MCF 10A (cell line): ENCODE results near the gene LRMDA. TPM values are rescaled to one million over a fixed set of nuclear protein-coding genes. Genes with fewer than 3 reads are reported as not detected.

ENCODE experiments used
- BruUV-seq: library from RNA; stranded (reverse); fragments of 400-500 nt; replicated peaks from 2 replicates; lab custom pipeline; 2021; lab: Mats Ljungman, UMichigan
- CTCF ChIA-PET: fragments of 300-600 bp; sonication (Branson Sonifier 250); formaldehyde crosslinking; extraction: SDS; loops from one replicate; lab custom pipeline; 2021; ENCODE audit warnings: antibody characterized with exemption, inconsistent platforms; lab: Yijun Ruan, JAX
- POLR2A ChIA-PET: fragments of 300-600, 350-650 bp; sonication (Branson Sonifier 250); formaldehyde crosslinking; extraction: SDS; loops from one replicate; lab custom pipeline; 2020; ENCODE audit warnings: antibody characterized with exemption, inconsistent platforms; lab: Yijun Ruan, JAX
- DNase-seq: peaks from one replicate; pipeline ENCODE4 v3.0.0-alpha.2; 2018; ENCODE audit not compliant: unreplicated experiment
- H3K27ac Mint-ChIP-seq: one replicate; pipeline ENCODE4 v1.8.0; 2022; ENCODE audit warnings: mild to moderate bottlenecking, low read depth, mixed read lengths; ENCODE audit not compliant: unreplicated experiment
- H3K27me3 Mint-ChIP-seq: one replicate; pipeline ENCODE4 v1.8.0; 2022; ENCODE audit warnings: mixed read lengths; ENCODE audit not compliant: insufficient read depth, unreplicated experiment
- H3K36me3 Mint-ChIP-seq: one replicate; pipeline ENCODE4 v1.8.0; 2022; ENCODE audit warnings: mild to moderate bottlenecking, moderate library complexity, mixed read lengths; ENCODE audit not compliant: insufficient read depth, unreplicated experiment
- H3K4me1 Mint-ChIP-seq: one replicate; pipeline ENCODE4 v1.8.0; 2022; ENCODE audit warnings: mixed read lengths; ENCODE audit not compliant: insufficient read depth, unreplicated experiment
- H3K4me3 Mint-ChIP-seq: one replicate; pipeline ENCODE4 v1.8.0; 2022; ENCODE audit warnings: mild to moderate bottlenecking, moderate library complexity, mixed read lengths; ENCODE audit not compliant: unreplicated experiment
- H3K9me3 Mint-ChIP-seq: one replicate; pipeline ENCODE4 v1.8.0; 2022; ENCODE audit warnings: mixed read lengths; ENCODE audit not compliant: unreplicated experiment
- intact Hi-C: fragments of 100-400 bp; cut with micrococcal nuclease; formaldehyde crosslinking; loops from 2 replicates; pipeline ENCODE4 v1.14.1; 2022
- total RNA-seq: library from RNA; stranded (reverse); gene quantifications from 2 replicates; pipeline ENCODE4 v1.2.3, GENCODE V29; 2022
- TF ChIP-seq, protein P1 (sequence below): fragments of 200-600 bp; IDR thresholded peaks from one replicate; pipeline ENCODE4 v1.8.0; 2022; ENCODE audit warnings: antibody characterized with exemption, mild to moderate bottlenecking; ENCODE audit not compliant: unreplicated experiment

LRMDA gene
- total RNA-seq, 1 experiment from 2014 or later: not detected

DNA sequence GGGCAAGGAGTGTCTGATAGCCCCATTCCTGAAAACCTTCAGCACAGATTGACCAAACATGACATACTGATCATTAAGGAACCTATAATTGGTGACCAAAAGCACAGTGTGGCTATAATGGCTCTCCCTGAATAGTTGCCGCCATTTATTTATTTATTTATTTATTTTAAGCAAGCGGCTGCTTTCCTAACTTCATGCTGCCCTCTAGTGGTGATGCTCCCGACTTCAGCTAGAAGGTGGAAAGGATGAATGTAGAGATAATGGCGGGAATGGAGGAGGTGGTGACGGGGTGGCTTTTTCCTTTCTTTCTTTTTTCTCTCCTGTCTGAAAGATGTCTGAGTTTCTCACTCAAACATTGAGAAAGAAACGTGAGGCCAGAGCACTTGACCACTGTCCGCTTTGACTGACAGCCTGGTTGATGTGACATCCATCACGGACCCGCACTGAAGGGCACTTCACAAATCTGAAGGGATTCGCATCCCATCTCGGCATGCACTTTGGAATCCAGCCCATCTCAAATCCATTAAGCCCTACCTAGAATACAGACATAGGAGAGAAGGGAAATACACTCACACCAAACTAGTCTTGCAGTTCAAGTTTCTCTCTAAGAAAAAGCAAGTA, 1116.0 kb downstream of the LRMDA start:
- Mint-ChIP-seq H3K36me3 (no peaks in the 10 kb centered on the region), H3K27ac (no peak overlapping the region), H3K4me1 (no peaks in the 10 kb centered on the region), H3K9me3 (no peaks in the 10 kb centered on the region), H3K27me3 (no peaks in the 10 kb centered on the region), H3K4me3 (no peak overlapping the region)
- TF ChIP-seq, protein P1, sequence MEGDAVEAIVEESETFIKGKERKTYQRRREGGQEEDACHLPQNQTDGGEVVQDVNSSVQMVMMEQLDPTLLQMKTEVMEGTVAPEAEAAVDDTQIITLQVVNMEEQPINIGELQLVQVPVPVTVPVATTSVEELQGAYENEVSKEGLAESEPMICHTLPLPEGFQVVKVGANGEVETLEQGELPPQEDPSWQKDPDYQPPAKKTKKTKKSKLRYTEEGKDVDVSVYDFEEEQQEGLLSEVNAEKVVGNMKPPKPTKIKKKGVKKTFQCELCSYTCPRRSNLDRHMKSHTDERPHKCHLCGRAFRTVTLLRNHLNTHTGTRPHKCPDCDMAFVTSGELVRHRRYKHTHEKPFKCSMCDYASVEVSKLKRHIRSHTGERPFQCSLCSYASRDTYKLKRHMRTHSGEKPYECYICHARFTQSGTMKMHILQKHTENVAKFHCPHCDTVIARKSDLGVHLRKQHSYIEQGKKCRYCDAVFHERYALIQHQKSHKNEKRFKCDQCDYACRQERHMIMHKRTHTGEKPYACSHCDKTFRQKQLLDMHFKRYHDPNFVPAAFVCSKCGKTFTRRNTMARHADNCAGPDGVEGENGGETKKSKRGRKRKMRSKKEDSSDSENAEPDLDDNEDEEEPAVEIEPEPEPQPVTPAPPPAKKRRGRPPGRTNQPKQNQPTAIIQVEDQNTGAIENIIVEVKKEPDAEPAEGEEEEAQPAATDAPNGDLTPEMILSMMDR: peak; percentile 74
- DNase-seq: peak; percentile 84
- intact Hi-C loops: loop anchor here (1.0 to 5.0 kb wide), 6 partner anchors 235 to 1147 kb away; no protein-coding TSS in a partner anchor
- CTCF ChIA-PET: interaction anchor here (0.9 to 2.5 kb wide), 3 partner anchors 12 to 637 kb away, joined by 3 to 8 read pairs (median 5); no protein-coding TSS in a partner anchor
- no TSS peak for BruUV-seq
- POLR2A ChIA-PET: interaction anchor here (0.5 to 0.6 kb wide), 3 partner anchors 8 to 118 kb away, joined by 3 to 4 read pairs (median 3); no protein-coding TSS in a partner anchor

DNA sequence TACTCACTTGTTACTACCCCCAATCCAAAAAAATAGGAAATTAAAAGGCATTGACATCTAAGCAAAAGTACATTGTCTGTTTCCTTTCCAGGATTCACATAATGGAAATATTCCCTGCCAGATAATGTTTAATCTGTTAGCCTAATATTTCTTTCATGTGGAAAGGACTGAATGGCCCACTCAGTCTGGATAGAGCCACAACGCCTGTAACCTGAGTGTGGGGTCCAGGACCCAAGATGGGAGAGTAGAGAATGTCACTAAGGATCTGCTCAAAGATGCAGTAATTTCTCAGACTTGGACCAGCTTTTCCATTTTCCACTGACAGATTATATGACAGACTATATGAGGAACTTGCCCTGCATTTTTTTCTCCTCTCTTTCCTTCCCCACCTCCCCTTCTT, 1117.3 kb downstream of the LRMDA start:
- POLR2A ChIA-PET: interaction anchor here (0.6 kb wide), 2 partner anchors 31 to 1144 kb away, joined by 3 read pairs; no protein-coding TSS in a partner anchor
- H3K4me1 Mint-ChIP-seq: no peaks in the 10 kb centered on the region
- BruUV-seq: no TSS peak

DNA sequence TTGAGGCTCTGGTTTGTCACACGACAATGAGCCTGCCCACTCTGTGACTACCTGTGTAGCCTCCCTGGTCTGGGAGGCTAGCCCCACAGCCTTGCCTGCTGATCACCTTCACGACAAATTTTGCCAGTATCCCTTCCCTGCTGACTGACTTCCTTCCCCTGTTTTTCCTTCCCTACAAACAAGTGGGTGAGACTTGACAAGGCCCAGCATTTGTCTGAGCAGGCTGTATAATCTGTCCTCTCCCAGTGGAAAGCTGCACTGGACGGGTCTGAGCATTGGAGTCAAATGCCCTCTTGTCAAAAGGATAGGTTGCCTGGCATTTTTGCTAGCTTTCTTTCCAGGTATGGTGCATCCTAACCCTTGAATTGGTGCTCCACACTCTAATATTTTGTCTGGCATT, 1117.7 kb downstream of the LRMDA start:
- Mint-ChIP-seq H3K27me3 (no peaks in the 10 kb centered on the region), H3K9me3 (no peaks in the 10 kb centered on the region), H3K36me3 (no peaks in the 10 kb centered on the region), H3K4me3 (no peak overlapping the region), H3K4me1 (no peaks in the 10 kb centered on the region), H3K27ac (no peak overlapping the region)
- ChIA-PET POLR2A (no interaction called here), CTCF (interaction anchor here (0.6 to 2.5 kb wide), 5 partner anchors 8 to 1154 kb away, joined by 3 to 8 read pairs (median 3); no protein-coding TSS in a partner anchor)
- DNase-seq: no peak
- TF ChIP-seq, protein P1: no peak
- BruUV-seq: no TSS peak
- intact Hi-C loops: loop anchor here (5.0 kb wide), 2 partner anchors 237 to 563 kb away; no protein-coding TSS in a partner anchor

More for the DNA sequence above, 1117.3 kb downstream of the LRMDA start:
- Mint-ChIP-seq H3K27me3 (no peaks in the 10 kb centered on the region), H3K27ac (no peak overlapping the region), H3K36me3 (no peaks in the 10 kb centered on the region), H3K9me3 (no peaks in the 10 kb centered on the region), H3K4me3 (no peak overlapping the region)
- intact Hi-C loops: loop anchor here (5.0 kb wide), 2 partner anchors 236 to 564 kb away; no protein-coding TSS in a partner anchor
- CTCF ChIA-PET: interaction anchor here (1.1 to 2.5 kb wide), 3 partner anchors 9 to 512 kb away, joined by 3 to 8 read pairs (median 4); no protein-coding TSS in a partner anchor
- DNase-seq: no peak
- TF ChIP-seq, protein P1: no peak

DNA sequence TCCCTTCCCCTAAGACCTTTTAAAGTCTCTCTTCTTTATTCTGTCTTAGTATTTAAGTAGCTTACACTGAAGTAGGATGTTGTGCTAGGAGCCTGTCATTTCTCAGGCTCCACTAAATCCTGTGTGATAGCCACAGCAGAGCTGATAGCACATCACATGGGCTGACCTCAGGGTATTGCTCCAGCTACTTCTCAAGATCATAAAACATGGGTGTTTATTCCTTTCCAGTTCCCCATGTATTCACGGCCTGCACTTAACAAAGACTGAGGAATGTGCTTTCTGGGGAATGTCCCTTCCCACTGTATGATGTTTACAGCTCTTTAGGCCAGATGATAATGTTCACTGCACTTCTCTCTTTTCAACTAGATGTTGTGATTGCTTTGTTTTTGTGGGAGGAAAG, 1119.4 kb downstream of the LRMDA start:
- Mint-ChIP-seq H3K9me3 (no peaks in the 10 kb centered on the region), H3K36me3 (no peaks in the 10 kb centered on the region), H3K27me3 (no peaks in the 10 kb centered on the region), H3K27ac (no peak overlapping the region), H3K4me3 (no peak overlapping the region), H3K4me1 (no peaks in the 10 kb centered on the region)
- BruUV-seq: no TSS peak
- ChIA-PET POLR2A (interaction anchor here (0.5 kb wide), 1 partner anchor 433 kb away, joined by 3 read pairs; no protein-coding TSS in a partner anchor), CTCF (interaction anchor here (0.7 to 1.5 kb wide), 6 partner anchors 433 to 587 kb away, joined by 3 to 4 read pairs (median 3); no protein-coding TSS in a partner anchor)
- TF ChIP-seq, protein P1: no peak
- intact Hi-C loops: no loop called here
- no peak for DNase-seq
